HG03342 (cell line): ENCODE results near the gene FOXN3.
A peak's percentile ranks its signal among the peaks of the same experiment; 100 is the strongest.

Experiments
- ATAC-seq: cut with Tn5 transposase; IDR thresholded peaks from one replicate; pipeline ENCODE4 v1.9.1; 2021; ENCODE audit warnings: mild to moderate bottlenecking, moderate library complexity; ENCODE audit not compliant: unreplicated experiment

The FOXN3 gene

DNA sequence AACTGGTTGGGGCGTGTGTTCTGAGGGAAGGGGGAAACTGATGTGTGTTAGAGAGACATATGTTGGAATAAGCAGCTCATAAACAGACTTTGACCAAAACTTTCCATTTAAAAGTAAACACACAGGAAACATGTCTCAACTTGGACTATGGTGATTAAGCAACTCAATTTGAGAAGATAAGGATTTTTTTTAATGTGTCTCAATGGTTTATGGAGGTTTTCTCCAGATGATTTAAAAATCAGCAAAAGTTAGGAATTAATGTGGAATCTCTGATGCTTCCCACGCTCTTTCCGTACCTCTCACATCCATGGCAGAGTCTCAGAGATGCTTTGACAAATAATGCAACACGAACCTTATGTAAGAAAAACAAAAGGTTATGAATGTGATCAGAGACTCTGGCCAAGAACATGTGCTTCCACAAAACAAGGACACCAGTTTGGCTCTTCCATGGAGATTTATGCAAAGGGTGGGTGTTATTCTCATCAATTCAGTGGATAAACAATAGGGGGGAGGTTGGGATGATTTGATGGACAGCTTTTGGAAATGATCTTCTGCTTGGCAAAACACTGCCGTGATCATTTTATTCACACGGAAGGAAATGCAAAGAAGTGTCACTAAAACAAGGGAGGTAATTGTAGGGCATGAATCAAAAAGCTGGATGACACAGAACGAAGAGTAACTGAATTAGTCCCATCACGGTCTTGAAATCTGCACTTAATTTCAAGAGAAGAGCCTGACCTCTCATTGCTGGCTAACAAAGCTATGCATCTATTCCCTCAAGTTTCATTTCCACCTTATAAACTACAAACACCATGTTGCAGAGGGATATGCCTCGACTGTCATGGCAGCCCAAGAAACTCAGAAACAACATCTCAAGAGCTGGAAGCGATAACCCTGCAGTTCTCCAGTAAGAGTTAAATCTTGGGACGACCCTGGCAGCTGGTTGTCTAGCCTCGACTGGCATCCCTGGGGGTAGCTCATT is 76.5 kb downstream of the FOXN3 start:
- no peak for ATAC-seq

DNA sequence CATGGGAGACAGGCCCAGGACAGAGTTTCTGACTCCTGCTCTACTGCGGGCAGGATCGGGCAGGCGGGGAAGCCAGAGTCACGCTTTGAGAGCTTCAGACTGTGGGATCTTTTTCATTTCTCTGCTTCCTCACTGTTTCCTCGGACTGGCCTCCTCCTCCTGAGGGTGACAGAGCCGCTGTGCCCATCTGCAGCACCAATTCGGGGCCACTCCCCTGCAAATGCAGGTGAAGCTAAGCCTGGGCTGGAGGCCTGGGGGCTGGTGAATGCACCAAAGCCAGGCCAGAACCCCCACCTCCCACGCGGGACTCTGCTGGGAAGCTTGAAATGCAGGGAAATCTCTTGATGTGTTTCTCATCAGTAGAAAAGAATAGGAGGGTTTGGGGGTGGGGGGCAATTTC is 77.5 kb downstream of the FOXN3 start:
- ATAC-seq = no peak

GRCh38 chr14:89339158-89339557 is 77.9 kb downstream of the FOXN3 start:
- no peak for ATAC-seq

GRCh38 chr14:89336338-89336737 is 80.7 kb downstream of the FOXN3 start:
- ATAC-seq = no peak

- no peak for ATAC-seq
Measured at GRCh38 chr14:89332031-89332430, 85.0 kb downstream of the FOXN3 start.

GRCh38 chr14:89331398-89331797 is 85.6 kb downstream of the FOXN3 start:
- ATAC-seq = peak; percentile 91

DNA sequence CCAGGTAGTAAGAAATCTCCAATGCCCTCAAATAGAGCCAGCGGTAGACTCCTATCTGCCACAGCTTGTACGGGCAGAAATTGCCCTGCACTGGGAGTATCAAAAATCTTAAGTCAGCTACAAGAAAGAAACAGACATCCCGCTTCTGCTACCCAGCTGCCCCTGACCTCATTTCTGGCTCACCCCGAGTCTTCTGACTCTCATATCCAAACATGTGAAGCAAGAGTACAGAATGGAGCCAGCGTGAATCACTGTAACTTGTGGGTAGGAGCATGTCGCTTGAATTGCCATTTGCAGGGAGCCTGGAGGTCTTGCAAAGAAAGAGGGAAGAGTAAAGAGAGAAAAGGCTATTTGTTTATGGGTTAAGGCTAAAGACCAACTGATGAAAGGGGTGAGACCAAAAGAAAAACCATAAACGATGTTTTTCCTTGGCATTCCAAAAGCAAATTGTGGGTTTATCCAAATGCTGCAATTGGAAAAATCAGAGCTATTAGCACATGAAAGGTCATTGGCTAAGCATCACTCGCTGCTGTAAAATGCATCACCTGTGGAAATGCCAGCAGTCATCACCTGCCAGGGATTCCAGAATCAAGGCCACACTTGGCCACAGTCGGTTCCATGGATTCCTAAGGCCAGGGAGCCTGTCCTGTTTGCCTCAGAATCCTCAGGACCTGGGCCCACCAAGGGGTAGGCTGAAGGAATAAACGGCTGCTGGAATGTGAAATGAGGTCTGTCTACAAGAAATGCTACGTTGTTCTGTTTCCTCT is 86.6 kb downstream of the FOXN3 start:
- ATAC-seq = no peak

GRCh38 chr14:89327771-89328212 is 89.2 kb downstream of the FOXN3 start:
- no peak for ATAC-seq

DNA sequence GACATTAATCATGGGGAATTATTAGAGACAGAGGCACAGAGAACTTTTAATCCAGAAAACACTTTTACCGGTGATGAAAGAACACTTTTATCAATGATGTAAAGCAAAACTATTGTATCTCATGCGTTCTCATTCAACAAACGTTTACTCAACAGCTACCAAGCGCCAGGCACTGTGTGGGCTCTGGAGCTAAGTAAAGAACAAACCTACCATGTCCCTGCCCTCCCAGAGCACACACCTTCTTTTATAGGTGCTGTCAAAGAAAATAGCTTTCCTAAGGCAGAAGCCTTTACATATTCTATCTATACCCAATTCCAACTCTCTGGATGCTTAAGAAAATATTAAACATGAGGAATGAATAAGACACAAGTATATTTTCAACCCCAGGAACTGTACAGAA is 91.1 kb downstream of the FOXN3 start:
- ATAC-seq = no peak

DNA sequence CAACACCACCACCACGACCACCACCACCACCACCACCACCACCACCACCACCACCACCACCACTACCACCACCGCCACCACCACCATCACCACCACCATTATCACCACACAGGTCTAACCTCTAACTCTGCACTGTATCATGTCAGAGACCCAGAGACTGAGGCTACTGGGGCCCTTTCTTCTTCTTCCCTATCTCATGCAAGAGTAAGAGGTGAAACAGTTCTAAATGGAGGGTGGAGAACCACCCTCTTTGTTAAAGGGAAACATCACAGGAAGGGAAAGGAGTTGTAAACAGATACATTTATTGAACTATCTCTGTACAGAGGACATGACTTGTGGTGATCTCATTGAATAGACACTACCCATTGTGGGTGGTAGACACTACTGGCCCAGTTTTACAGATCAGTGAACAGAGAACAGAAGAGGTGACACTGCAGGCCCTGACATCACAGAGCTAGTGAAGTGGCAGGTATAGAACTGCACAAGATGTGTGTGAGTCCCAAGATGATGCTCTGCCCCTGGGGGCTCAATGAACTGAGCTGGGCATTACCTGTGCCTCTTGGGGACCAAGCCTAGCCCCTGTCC is 91.6 kb downstream of the FOXN3 start:
- peak; percentile 45 for ATAC-seq

GRCh38 chr14:89324501-89325298 is 92.3 kb downstream of the FOXN3 start:
- peak; percentile 74 for ATAC-seq

DNA sequence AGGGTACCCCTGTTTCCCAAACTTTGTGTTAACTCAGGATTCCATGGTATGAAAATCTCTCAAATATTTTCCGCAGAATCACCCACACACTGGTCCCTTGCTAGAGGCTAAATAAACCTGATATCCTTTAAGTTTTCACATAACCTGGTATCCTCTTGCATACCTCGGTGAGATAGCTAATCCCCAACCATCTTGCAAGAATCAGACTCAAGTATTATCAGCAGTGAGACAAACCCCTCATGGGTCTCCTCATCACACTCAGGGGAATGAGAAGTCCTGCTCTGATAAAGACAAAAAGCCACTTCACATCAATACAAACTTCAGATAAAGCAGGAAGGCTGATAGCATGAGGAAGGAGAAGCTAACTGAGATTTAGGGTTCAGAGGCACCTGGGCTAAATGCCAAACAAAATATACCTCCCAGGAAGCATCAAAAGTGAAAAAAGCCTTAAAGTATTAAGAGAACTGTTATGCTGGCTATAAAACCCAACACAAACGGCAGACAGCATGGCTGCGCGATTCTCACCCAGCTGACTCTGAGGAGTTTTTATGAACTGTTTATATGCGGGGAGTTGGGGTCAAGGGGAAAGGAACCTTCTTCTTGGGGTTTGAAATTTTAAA is 96.5 kb downstream of the FOXN3 start:
- ATAC-seq = no peak

DNA sequence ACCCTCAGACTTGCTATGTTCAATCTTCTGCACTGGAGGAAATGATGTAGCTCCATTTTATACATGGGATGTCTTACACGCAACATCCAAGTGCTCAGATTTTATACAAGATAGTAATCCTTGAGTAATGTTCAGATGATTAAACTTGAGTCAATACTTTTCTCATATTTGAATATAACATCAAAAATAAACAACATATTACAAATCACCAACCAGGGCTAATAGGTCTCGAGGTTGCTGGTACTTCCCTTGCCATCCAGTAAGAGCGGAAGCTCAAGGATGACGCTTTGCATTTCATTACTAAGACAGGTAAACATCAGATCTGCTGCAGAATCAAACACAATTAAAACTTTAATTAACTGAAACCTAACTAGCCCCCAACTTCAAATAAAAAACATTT is 97.3 kb downstream of the FOXN3 start:
- ATAC-seq = no peak

DNA sequence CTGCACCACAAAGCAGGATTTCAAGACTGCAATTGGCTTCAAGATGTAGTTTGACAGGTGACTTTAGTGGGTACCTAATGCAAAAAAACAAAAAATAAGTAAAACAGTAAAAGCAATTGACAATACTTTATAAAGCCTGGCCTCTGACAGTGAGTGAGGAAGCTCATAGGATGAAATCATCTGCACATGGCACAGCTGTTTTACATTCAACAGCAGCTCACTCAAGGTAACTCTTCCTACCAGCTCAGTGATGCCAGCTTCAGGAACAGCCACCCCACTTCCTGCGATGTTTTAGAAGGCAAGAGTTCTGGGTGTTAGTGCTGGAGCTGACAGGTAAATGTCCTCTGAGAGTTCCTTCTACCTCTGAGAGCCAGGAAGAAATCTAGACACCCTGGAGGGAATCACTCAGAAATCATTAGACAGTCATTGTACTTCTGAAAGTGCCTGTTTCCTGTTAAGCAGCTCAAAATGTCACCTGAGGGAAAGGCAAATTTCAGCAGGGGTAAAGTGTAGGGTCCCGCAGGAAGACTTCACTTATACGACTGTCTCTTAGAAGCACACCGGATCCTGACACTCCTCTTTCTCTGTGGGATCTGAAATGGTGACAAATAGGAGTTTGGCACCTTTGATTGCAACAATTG is 99.9 kb downstream of the FOXN3 start:
- ATAC-seq = peak; percentile 91

- no peak for ATAC-seq
Measured at GRCh38 chr14:89315493-89316470, 101.3 kb downstream of the FOXN3 start.

GRCh38 chr14:89314274-89314673 is 102.8 kb downstream of the FOXN3 start:
- ATAC-seq = no peak

- no peak for ATAC-seq
Measured at GRCh38 chr14:89312932-89313331, 104.1 kb downstream of the FOXN3 start.

DNA sequence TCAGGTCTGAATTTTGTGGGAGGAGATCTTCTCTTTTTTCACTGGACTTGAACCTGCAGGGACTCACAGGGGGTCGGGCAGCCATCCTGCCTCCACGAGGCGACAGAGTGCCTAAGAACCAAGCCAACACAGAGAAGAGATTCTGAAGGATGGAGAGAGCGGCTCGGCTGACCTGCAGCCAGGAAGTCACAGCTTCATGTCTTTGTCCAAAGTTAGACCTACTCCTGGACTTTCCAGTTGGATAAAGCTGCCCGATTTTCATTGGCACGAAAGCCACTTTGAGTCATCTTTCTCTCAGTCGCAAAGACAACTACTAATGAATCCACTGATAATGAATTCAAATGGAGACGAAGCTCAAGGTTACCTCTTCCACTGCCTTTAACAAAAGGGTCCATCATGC is 106.8 kb downstream of the FOXN3 start:
- no peak for ATAC-seq
